GM18868 (cell line): ENCODE results near the gene DCAF8.

Source experiments
- ATAC-seq: cut with Tn5 transposase; IDR thresholded peaks from one replicate; pipeline ENCODE4 v1.9.1; 2021; ENCODE audit warnings: mild to moderate bottlenecking, moderate library complexity; ENCODE audit not compliant: unreplicated experiment

Gene DCAF8

GRCh38 chr1:160227034-160227433, 35.3 kb downstream of the DCAF8 start:
- ATAC-seq, result no peak

DNA sequence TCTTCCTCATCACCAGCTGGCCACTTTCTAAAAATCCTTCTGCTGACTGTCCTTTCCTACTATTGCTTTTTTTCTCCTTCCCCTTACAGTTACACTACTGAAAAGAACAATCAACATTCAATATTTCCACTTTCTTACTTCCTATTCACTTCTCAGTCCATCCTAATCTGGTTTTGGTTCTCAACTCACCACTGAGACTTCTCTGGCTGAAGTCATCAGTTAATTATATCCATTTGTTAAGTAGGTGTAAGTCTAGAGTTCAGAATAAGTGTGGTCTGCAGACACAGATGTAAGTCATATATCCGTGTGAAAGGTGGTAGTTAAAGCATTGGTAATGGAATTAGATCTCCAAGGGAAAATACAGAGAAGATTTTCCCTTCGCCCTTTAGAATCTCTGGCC, 35.7 kb downstream of the DCAF8 start:
- ATAC-seq, result peak; percentile 79

GRCh38 chr1:160225345-160225744, 37.0 kb downstream of the DCAF8 start:
- ATAC-seq, result no peak

GRCh38 chr1:160224606-160225005, 37.7 kb downstream of the DCAF8 start:
- no peak for ATAC-seq

- ATAC-seq, result no peak
These were observed 39.8 kb downstream of the DCAF8 start for GRCh38 chr1:160222546-160222945.

GRCh38 chr1:160221089-160221488, 41.3 kb downstream of the DCAF8 start:
- no peak for ATAC-seq

DNA sequence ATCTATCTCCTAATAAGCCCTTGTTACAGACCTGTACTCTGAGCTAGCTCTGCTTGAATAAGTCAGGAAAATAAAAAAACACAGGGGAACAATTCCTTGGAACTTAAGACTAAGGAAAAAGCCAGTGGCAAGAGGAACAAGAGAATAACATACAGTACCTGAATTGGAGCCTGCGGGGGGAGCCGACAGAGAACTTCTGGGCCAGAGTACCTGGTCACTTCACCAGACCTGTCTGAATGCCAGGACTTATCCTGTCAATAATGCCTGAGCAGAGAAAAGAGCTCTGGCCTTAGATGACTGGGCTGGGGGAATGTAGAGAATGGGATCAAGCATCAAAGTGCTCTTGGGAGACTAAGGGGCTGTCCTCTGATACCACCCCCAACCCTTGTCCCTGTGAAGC, 42.0 kb downstream of the DCAF8 start:
- no peak for ATAC-seq

DNA sequence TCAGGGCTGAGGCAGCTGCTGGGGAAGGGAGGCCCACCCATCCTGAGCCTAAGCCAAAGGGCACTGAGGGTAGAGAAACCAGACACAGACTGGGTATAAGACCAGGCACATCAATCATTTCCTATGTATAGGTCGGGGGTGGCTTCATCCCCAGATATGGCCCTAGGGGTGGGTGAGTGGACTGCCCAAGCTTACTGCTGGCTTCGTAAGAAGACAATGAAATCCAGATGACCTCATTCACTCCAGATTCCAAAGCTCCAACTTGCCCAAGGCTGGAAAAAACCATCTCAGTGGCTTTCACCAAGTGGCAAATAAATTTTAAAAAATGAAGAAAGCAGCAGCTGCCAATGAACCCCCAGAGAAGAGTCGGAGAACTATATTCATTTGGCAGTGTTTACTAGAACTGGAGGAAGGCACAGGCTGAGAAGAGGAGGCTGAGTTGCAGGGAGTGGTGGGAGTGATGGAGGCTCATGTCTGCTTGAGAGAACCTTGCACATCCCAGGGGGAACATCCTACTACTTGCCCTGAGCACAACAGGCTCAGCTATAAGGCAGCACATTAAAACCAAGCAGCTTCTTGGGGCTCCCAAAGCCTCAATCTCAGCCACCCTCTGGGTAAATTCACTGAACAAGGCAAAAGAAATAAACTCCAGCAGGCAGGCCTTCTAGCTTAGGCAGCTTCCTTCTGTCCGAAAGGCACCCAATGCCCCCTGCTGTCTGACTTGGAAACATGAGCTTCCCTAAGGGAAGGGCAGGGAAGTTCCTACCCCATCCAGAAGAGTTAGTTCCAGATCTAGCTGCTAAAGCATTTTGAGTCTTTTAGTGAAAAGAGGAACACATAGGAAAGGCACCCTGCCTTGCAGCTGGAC, 43.1 kb downstream of the DCAF8 start:
- ATAC-seq, result no peak

DNA sequence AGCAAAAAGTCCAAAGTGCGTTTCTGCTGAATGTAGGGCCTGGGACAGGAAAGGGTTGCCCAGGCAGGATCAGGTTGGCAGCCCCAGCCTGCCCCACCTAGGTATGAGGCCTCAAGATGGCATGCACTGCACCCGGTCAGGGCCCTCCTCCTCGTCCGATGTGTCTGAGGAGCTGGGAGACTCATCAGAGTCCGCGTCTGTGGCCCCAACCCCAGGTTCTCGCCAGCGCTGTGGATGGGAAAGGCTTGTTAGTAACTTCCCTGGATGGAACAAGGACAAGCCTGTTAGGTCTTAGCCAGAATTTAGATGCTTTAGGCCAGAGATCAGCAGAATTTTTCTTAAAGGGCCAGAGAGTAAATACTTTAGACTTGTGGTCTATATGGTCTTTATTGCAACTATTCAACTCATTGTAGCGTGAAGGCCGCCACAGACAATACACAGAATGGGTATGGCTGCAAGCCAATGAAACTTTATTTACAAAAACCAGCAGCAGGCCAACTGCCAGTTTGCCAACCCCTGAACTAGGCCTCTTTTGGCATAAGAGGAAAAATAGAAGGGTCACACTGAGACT, 44.8 kb downstream of the DCAF8 start:
- ATAC-seq, result no peak

DNA sequence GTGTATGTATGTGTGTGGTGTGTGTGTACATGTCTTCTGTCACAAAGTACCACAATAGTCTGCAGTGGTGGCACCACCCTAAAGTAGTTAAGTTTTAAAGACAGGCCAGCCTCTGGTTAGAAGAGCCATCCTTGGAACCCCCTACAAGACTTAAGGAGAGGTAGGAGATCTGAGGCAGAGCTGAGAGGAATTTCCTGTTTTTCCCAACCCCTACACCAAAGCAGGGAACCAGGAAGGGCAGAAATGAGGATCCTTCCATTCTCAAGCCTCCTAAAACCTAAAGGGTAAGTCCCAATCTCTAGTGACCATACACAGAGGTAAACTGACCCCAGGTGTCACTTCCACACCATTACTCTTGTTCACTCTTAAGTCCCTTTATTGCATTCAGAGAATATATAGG, 46.0 kb downstream of the DCAF8 start:
- no peak for ATAC-seq

DNA sequence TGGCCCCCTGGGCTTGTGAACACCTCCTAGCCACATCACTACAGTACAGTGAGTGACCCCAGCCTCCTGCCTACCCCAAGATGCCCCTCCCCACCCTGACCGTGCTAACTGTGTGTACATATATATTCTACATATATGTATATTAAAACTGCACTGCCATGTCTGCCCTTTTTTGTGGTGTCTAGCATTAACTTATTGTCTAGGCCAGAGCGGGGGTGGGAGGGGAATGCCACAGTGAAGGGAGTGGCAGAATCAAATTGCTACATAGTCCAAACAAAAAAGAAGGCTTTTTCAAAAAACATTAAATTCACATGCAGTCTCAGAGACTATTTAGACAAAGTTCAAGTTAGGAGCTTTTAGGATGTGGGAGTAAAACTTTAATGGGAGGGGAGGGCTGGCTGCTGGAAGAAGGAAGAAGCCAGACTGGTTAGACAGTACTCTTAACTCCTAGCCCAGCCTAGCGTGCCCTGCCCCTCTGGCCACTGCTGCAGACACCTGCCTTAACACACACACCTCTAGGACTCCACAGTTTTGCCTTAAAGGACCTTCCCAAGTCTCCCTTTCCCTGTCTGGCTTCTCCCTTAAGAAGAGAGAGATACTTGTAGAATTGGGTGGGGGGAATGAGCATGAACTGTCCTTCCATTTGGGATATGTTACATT, 47.7 kb downstream of the DCAF8 start:
- ATAC-seq, result no peak

DNA sequence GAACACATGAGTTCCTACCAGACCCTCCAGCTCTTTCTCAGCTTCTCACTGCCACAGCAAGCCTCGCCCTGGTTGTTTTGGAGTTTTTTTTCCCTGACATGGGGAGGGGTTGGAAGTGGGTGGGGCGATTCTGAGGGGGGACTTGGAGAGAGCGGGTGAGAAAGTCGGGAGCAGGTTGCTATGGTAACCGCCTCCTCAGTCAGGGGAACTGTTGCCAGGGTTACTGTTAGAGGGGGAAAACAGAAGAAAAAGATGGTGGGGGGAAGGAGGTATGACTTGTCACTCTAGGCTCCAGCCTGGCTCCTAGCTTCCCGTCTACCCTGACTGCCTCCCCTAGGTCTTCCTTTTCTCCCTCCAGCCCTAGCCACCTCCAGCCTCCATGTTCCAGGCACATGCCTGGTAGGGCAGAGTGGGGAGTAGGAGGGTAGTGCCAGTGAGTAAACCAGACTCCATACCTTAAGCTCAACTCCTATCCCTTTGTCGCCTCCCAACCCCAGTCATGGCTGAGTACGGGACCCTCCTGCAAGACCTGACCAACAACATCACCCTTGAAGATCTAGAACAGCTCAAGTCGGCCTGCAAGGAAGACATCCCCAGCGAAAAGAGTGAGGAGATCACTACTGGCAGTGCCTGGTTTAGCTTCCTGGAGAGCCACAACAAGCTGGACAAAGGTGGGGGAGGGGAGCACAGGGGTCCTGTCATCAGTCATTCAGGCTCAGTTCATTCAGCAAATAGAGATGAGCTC, 51.1 kb downstream of the DCAF8 start:
- ATAC-seq, result no peak

DNA sequence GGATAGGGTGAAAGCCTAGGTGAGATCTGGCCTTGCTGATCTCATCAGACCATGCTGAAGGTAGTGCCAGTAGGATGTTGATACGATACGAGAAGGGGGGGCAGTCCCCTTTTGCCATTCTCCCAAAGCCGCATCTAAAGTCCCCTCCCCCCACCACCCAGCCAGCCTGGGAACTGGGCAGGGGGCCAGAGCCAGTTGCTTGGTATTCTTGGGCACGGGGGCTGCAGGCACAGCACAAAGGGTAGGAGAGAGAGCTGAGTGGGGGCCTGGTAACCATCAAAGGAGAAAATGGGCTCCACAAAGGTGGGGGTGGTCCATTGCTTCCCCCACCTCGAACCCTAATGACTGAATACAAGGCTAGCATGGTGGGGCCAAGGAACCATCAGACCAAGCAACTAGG, 51.8 kb downstream of the DCAF8 start:
- no peak for ATAC-seq

DNA sequence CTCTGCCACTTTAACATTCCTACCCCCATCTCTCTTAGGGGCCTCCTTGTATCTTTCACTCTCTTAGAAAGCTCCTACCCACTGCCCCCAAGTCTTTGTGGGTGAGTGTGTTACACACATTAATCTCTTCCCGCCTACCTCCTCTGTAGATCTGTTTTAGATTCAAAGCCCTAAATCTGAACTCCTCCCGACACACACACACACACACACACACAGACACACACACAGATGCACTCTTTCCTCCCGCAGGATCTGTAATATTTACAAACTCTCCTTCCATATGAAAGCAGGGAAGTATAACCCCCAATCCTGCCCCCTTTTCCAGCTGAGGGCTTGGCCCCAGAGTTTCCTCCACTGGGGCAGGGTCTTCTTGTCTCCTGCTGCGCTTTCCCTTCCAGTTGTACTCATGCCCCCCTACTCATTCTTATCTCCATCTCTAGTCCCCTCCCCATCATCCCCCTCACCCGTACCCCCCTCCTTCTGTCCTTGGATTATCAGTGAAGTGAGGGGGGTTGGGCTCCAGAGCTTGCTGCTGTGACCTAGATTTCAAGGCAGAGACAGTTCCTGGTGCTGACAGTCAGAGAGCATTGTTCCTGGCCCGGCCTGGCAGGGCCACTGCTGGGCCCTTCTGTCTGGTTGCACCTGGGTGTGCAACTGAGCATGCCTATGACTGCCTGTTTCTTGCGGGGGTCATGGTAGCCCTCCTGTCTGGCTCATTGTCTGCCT, 52.9 kb downstream of the DCAF8 start:
- no peak for ATAC-seq

GRCh38 chr1:160208557-160209320, 53.6 kb downstream of the DCAF8 start:
- no peak for ATAC-seq

DNA sequence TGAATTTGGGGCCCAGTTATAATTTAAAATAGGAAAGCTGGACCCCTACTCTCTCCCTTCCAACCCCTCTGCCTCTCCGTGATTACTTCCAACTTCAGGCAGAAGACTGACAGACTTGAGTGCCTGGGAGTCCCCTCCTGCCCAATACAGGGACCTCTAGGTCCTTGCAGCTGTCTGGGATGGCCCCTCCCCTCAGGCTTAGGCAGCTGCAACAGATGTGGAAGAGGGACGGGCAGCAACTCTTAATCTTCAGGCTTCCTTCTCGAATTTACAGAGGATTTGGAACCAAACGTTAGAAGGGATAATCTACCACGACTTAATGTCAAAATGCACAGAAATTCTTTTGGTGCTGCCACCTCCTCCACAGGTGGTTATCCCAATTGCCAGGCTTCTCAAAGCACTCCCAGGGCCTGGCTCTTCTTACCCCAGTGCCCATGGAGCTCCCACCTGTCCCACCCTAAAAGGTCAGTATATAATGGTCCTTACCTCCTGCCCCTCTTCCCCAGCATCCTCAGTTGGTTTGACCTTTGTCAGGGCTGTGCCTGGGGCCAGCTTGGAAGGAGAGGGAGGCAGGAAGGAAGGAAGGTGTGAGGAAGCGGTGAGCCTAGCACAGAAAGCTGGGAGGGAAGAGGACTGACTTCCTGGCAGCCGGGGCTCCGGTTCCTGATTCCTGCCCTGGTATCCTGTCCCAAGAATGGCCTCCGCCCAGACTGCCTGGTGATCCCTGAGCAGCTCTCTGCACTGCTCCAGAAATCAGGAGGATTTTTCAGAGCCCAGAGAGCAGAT, 54.4 kb downstream of the DCAF8 start:
- no peak for ATAC-seq

- ATAC-seq, result no peak
These were observed 55.2 kb downstream of the DCAF8 start for GRCh38 chr1:160207118-160207650.

- ATAC-seq, result no peak
These were observed 55.8 kb downstream of the DCAF8 start for GRCh38 chr1:160206421-160207117.
